Gastrocnemius medialis (tissue), 4 donors: ENCODE data around the gene PLD5.

Source experiments
- POLR2A ChIP-seq, 2 donors: fragments of 450-650 bp; IDR thresholded peaks; one replicate each; pipeline ENCODE4 v1.6.1; 2017; ENCODE audit warnings: antibody characterized with exemption in 2 of 2, mild to moderate bottlenecking in 2 of 2, moderate library complexity in 2 of 2
- TF ChIP-seq, protein P1 (sequence below), 5 experiments: fragments of 450-650 bp in 3 of 5; fragments of 200-600 bp in 2 of 5; sonication (generic) in 2 of 5; IDR thresholded peaks in 4 of 5; conservative IDR thresholded peaks in 1 of 5; 1 replicate in 4 of 5; 2 replicates in 1 of 5; pipeline ENCODE4 v1.5.1; 2016 to 2019; ENCODE audit warnings: antibody characterized with exemption in 5 of 5, mild to moderate bottlenecking in 3 of 5, moderate library complexity in 3 of 5

GRCh38 chr1:242139442-242139841, 385.1 kb downstream of the PLD5 start:
- TF ChIP-seq, protein P1, sequence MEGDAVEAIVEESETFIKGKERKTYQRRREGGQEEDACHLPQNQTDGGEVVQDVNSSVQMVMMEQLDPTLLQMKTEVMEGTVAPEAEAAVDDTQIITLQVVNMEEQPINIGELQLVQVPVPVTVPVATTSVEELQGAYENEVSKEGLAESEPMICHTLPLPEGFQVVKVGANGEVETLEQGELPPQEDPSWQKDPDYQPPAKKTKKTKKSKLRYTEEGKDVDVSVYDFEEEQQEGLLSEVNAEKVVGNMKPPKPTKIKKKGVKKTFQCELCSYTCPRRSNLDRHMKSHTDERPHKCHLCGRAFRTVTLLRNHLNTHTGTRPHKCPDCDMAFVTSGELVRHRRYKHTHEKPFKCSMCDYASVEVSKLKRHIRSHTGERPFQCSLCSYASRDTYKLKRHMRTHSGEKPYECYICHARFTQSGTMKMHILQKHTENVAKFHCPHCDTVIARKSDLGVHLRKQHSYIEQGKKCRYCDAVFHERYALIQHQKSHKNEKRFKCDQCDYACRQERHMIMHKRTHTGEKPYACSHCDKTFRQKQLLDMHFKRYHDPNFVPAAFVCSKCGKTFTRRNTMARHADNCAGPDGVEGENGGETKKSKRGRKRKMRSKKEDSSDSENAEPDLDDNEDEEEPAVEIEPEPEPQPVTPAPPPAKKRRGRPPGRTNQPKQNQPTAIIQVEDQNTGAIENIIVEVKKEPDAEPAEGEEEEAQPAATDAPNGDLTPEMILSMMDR (IDR thresholded peaks at IDR 0.05 in 4 of 5, conservative IDR thresholded peaks at IDR 0.05 in 1 of 5) = no peak
- TF ChIP-seq POLR2A (IDR thresholded peaks at IDR 0.05) = no peak
